Measurements from ENCODE around the gene USP10.
"Not testable (repeated sequence)": the region's sequence is repeated elsewhere in the genome, so short reads cannot be mapped to it uniquely, and the experiment has no call there.

The USP10 gene

GRCh38 chr16:84672276-84673202, 27.3 kb upstream of the USP10 start:
- DNase-seq (ENCODE audit: low read depth in 2 of 2), result peak; percentile 63 to 64

DNA sequence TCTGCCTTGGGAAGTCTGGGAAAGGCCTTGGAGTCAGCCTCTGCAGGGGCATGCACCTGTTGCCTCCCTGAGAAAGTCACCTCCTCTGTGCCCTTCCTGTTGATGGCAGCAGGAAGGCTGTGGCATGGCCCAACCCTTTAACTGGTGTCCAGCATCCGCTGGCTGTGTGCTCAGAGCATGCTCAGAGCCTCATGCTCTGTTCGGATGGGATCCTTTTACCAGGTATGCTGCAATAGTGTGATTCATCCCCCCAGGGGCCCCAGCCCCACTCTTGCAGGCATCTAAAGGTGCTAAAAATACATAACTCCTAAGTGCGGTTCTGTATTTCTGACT, 26.6 kb upstream of the USP10 start:
- DNase-seq (ENCODE audit: low read depth in 2 of 2), result no peak

- DNase-seq (ENCODE audit: low read depth in 2 of 2), result no peak
Observed at GRCh38 chr16:84673561-84673960, 26.2 kb upstream of the USP10 start.

GRCh38 chr16:84675423-84675822, 24.4 kb upstream of the USP10 start:
- no peak for DNase-seq (ENCODE audit: low read depth in 2 of 2)

GRCh38 chr16:84675884-84676283, 23.9 kb upstream of the USP10 start:
- no peak for DNase-seq (ENCODE audit: low read depth in 2 of 2)

DNA sequence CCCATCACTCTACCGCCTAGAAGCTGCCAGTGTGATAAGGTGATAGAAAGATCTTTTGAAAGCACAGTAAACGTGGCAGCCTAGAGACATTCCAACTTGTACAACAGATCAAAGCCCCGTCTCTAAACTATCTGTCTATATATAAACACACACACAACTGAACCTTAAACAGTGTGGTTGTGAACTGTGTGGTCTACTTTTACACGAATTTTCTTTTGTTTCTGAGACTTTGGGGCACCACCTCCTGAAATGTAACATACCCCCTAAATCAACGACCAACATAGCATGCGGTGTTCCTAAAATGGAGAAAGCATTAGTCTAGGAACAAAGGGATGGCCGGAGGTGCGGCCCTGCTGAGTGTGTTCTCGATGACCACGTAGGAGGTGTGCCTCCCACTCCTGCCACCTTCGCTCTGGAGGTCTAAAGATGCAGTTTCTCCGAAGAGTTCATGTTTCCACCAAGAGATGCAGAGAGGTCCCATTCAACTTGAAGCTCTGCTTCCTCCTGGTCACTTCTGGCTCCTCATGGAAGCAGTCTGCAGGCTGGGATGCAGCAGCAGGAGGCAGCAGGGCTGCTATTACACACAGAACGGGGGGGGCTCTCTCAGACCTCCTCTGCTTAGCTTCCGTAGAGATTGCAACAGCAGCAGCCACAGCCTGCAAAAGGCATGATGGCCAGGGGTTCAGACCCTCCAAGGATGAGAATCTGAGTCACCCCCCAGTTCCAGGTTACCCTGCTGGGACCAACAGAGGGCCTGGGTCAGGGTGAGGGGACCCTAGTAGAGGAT, 22.6 kb upstream of the USP10 start:
- DNase-seq (ENCODE audit: low read depth in 2 of 2), result no peak

DNA sequence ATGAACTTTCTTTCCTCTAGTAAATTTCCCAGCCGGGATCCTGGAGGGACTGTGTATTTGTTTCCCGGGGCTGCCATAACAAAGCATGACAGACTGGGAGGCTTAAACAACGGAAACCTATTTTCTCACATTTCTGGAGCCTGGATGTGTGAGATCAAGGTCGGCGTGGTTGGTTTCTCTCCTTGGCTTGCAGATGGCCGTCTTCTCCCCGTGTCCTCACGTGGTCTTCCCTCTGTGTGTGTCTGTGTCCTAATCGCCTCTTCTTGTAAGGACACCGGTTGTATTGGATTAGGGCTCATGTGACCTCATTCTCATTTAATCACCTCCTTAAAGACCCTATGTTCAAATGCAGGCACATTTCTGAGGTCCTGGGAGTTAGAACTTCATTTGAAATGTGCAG, 22.0 kb upstream of the USP10 start:
- DNase-seq (ENCODE audit: low read depth in 2 of 2), result no peak

DNA sequence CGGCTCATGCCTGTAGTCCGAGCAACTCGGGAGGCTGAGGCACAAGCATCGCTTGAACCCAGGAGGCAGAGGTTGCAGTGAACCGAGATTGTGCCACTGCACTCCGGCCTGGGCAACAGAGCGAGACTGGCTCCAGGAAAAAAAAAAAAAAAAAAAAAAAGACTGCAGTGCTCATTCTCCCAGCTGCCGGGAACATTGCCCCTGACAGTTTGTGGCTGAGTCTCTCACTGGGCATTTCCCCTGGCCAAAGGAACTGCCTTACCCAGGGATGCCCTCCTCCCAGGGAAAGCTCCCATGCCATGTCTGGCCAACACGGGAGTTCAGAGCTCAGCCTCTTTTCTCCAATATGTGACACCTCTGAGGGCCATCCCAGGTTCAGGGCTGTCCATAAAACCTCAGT, 21.3 kb upstream of the USP10 start:
- no peak for DNase-seq (ENCODE audit: low read depth in 2 of 2)

GRCh38 chr16:84680165-84680842, 19.5 kb upstream of the USP10 start:
- no peak for DNase-seq (ENCODE audit: low read depth in 2 of 2)

GRCh38 chr16:84680843-84681629, 18.8 kb upstream of the USP10 start:
- DNase-seq (ENCODE audit: low read depth in 2 of 2), result no peak

DNA sequence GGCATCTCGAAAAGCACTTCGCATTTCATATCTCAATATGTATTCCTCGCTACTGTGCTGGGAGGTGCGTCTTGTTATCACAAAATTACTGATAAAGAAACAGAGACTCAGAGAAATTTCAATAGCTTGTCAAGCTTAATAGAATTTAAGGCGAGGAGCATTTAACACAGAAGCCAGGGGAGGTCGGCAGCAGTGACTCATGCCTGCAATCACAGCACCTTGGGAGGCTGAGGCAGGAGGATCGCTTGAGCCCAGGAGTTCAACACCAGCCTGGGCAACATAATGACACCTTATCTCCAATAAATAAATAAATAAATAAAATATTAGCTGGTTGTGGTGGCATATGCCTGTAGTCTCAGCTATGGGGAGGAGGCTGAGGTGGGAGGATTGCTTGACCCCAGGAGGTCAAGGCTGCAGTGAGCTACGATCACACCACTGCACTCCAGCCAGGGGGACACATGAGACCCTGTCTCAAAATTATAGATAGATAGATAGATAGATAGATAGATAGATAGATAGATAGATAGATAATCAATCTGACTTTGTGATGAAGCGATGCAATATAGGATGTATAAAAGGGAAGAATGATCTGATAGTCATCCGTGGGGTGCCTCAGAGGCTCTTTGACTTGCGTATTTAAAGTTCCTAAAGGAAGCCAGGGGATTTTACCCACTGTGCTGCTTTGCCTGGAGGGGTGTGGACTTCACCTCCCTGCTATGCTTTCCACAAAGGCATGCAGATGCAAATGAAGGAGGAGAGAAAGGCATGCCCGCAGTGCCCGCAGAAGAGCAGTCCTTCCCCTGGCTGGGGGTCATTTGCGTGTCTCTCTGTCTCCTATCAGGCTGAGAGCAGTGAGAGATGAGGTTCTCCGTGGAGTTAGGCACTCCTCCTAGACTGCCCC, 15.9 kb upstream of the USP10 start:
- DNase-seq (ENCODE audit: low read depth in 2 of 2), result no peak

DNA sequence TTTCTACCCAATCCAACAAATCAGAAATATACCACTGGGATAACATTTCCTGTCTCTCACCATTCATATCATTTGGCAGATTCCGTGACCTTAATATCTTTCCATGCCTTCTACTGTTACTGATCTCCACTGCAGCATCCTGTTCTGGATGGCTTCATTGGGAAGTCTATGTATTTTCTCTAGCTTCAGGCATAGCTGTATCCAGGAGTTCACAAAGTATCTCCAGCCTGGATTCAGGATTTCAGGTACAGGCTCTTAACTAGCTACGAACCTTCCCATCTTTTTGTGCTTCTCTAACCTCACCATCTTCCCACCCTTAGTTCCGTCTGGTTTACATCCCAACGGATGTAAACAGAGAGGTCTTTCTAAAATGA, 15.2 kb upstream of the USP10 start:
- no peak for DNase-seq (ENCODE audit: low read depth in 2 of 2)

DNA sequence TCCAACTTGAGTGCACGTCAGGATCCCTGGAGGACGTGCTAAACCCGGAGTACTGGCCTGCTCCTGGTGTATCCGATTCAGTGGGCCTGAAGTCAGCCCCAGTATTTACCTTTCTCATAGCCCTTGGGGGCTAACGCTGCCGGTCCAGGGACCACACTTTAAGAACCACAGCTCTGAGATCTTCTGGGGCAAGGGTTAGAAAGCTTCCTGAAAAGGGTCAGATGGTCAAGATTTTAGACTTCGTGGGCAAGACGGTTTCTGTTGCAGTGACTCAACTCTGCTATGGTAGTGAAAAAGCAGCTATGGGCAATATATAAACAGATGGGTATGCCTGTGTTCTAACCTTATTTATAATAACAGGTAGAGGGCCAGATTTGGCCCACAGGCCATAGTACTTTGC, 14.6 kb upstream of the USP10 start:
- no peak for DNase-seq (ENCODE audit: low read depth in 2 of 2)

DNA sequence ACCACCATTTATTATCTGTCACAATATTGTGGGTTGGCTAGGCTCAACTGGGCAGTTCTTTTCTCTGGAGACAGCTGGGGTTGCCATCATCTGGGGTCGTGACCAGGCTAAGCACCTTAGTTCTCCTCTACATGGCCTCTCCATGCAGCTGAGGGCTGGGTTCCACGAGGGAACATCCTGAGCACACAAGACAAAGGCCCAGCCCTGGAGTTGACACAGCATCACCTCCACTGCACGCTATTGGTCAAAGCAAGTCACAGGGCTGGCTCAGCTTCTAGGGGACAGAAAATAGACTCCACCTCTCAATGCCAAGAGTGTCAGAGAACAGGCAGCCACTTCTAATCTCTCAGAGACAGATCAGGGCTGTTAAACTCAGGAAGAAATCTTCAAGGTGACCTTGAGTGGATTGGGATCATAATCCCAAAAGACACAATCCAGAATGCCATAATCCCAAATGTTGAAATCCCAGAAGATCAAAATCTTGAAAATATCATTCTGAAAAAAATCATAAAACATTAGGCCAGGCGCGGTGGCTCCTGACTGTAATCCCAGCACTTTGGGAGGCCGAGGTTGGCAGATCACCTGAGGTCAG, 13.0 kb upstream of the USP10 start:
- no peak for DNase-seq (ENCODE audit: low read depth in 2 of 2)

DNA sequence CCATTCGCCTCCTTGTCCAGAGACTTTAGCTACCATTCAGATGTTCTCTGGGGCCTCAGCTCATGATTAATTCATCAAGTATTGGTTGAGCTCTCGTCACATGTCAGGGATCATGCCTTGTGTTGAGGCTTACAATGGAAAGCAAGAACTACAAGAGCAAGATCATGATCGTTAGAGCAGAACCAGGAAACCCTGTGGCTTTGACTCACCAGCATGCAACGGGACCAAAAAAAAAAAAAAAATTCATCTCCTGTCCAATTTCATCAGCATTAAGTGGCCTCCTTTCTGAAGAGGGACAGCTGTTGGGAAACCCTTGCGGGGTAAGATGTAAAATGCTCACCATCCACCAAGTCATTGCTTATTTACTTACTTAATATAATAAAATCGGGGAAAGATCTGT, 12.1 kb upstream of the USP10 start:
- no peak for DNase-seq (ENCODE audit: low read depth in 2 of 2)

- DNase-seq (ENCODE audit: low read depth in 2 of 2), result not testable (repeated sequence)
Observed at GRCh38 chr16:84688163-84688562, 11.6 kb upstream of the USP10 start.

- DNase-seq (ENCODE audit: low read depth in 2 of 2), result no peak
Observed at GRCh38 chr16:84689111-84689510, 10.7 kb upstream of the USP10 start.

DNA sequence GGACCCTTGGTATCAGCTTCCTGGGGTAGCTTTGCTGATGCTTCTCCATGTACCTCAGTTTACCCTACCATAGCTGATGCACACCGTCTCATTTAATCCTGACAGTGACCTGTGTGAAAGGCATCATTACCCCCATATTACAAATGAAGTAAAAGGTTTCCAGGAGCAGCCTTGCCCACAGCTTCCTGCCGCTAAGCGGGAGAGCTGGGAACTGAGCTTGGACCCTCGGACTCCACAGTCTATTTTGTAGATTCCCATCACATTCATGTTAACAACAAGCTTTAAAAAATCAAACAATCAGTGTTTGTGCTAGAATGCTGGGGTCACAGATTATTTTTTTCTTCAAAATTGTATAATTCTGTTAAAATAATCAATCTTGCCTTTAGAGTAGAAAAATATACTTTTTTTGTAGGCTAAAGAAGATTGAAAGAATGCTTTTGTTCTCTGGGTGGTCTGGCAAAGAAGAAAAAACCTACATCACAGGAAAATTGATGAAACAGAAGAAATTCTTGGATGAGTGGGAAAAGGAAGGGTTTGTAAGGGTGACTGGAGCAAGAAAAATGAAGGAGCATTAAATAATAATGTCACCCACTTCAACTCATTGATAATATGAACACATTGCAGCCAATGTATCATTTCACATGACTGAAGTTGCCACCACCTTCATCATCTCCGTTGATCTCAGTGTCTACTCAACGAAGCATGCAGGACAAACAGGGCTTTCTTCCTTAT, 9.5 kb upstream of the USP10 start:
- no peak for DNase-seq (ENCODE audit: low read depth in 2 of 2)

- DNase-seq (ENCODE audit: low read depth in 2 of 2), result no peak
Observed at GRCh38 chr16:84692451-84693214, 7.2 kb upstream of the USP10 start.
